Mononuclear cell (primary cell): Measurements from ENCODE around the gene OR6F1. TPM values are rescaled to one million over a fixed set of nuclear protein-coding genes. Genes with fewer than 3 reads are reported as not detected.

Experiments
- H3K27me3 ChIP-seq: 2 replicates; pipeline ENCODE4 v1.6.0; 2011; ENCODE audit warnings: low read length, control low read depth; ENCODE audit not compliant: insufficient read depth
- H3K4me1 ChIP-seq: 2 replicates; pipeline ENCODE4 v1.5.1; 2011; ENCODE audit warnings: mild to moderate bottlenecking, low read length, control low read depth; ENCODE audit not compliant: insufficient read depth
- H3K4me3 ChIP-seq: 2 replicates; pipeline ENCODE4 v1.5.1; 2011; ENCODE audit warnings: mild to moderate bottlenecking, low read length, moderate library complexity
- H3K9me3 ChIP-seq: 2 replicates; pipeline ENCODE4 v1.5.1; 2011; ENCODE audit warnings: low read depth, mild to moderate bottlenecking, control low read depth, low read length
- total RNA-seq: library from RNA; depleted of rRNA; stranded (reverse); fragments of >200 nt; gene quantifications from one replicate; pipeline ENCODE4 v1.2.3, GENCODE V29; 2012

Gene OR6F1
- total RNA-seq, 1 donor, result not detected

GRCh38 chr1:247680171-247680570 is 36.3 kb downstream of the OR6F1 start:
- no peaks in the 10 kb centered on the region for H3K4me1 ChIP-seq
- H3K27me3 ChIP-seq, result no peaks in the 10 kb centered on the region
- H3K9me3 ChIP-seq, result no peaks in the 10 kb centered on the region
- no peak overlapping the region for H3K4me3 ChIP-seq

DNA sequence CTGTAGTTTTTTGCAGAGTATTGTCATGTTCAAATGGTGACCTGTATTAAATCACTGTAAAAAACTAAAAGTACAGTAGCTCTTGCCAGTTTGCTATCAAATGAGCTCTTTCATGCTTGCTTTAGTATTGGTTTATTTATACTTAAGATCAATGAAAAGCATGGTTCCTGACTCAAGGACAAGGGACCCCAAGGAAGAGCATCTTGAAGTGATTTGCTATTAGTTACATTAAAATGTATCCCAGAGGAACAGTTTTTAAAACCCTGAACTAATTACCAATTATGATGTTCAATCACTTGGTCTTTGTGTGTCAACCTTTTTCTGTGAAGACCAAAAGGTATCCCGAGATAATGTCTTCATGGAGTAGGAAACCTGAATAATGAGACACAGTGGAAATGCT is 36.8 kb downstream of the OR6F1 start, which contains the start of gene OR13G1:
Gene OR13G1 (minus strand): TSS at position 101 of the 400 bp plus-strand sequence. CDS start 6,698 bp downstream, outside the sequence.
- no peaks in the 10 kb centered on the region for H3K9me3 ChIP-seq
- no peaks in the 10 kb centered on the region for H3K4me1 ChIP-seq
- H3K4me3 ChIP-seq, result no peak within 1 kb of the TSS
- H3K27me3 ChIP-seq, result no peaks in the 10 kb centered on the region

- Histone ChIP-seq H3K27me3 (no peaks in the 10 kb centered on the region), H3K4me1 (no peaks in the 10 kb centered on the region), H3K4me3 (no peak overlapping the region), H3K9me3 (peaks cover 5% of the 10 kb centered on the region)
These were observed 47.2 kb downstream of the OR6F1 start for GRCh38 chr1:247669225-247669624.

Other genes starting within 250 kb of the OR6F1 start
- gene OR2C3, start 180.2 kb downstream of the OR6F1 start, total RNA-seq, result under 0.01 TPM
- gene GCSAML, start 167.5 kb downstream of the OR6F1 start, total RNA-seq, result 1.7 TPM
- gene OR2G2, start 128.3 kb downstream of the OR6F1 start, total RNA-seq, result not detected
- gene OR2G3, start 111.1 kb downstream of the OR6F1 start, total RNA-seq, result not detected
- gene OR13G1, start 36.9 kb downstream of the OR6F1 start, total RNA-seq, result 0.21 TPM
- gene OR14K1, start 22.0 kb upstream of the OR6F1 start, total RNA-seq, result not detected
- not detected for gene OR14A2, start 31.5 kb upstream of the OR6F1 start, total RNA-seq
- not detected for gene OR1C1, start 43.9 kb upstream of the OR6F1 start, total RNA-seq
- gene OR14A16, start 107.5 kb upstream of the OR6F1 start, total RNA-seq, result not detected
- gene OR11L1, start 125.2 kb upstream of the OR6F1 start, total RNA-seq, result not detected
- 15.2 TPM for gene TRIM58, start 140.5 kb upstream of the OR6F1 start, total RNA-seq
- gene OR2W3, start 178.9 kb upstream of the OR6F1 start, total RNA-seq, result 1.2 TPM
- gene OR2T8, start 203.6 kb upstream of the OR6F1 start, total RNA-seq, result 0.10 TPM
- not detected for gene OR2AJ1, start 208.2 kb upstream of the OR6F1 start, total RNA-seq
- 0.31 TPM for gene OR2L8, start 232.2 kb upstream of the OR6F1 start, total RNA-seq
- 0.10 TPM for gene OR2AK2, start 248.6 kb upstream of the OR6F1 start, total RNA-seq